Activated CD8-positive, alpha-beta memory T cell treated with anti-CD3 and anti-CD28 coated beads, Interleukin-2, amount 50 U/mL, for 4 hours (primary cell): ENCODE data around the gene IGBP1.
"Not testable (repeated sequence)": the region's sequence is repeated elsewhere in the genome, so short reads cannot be mapped to it uniquely, and the experiment has no call there.

Experiments
- DNase-seq: peaks from one replicate; pipeline ENCODE4 v3.0.0-alpha.2; 2020

IGBP1 gene

GRCh38 chrX:70133303-70134115 is at the start of gene IGBP1:
IGBP1 (plus strand) TSS chrX:70133447; CDS start chrX:70133948, 501 bp downstream.
- DNase-seq = peak; percentile 66

- no peak for DNase-seq
Measured at GRCh38 chrX:70084592-70085240, 48.5 kb upstream of the IGBP1 start.

DNA sequence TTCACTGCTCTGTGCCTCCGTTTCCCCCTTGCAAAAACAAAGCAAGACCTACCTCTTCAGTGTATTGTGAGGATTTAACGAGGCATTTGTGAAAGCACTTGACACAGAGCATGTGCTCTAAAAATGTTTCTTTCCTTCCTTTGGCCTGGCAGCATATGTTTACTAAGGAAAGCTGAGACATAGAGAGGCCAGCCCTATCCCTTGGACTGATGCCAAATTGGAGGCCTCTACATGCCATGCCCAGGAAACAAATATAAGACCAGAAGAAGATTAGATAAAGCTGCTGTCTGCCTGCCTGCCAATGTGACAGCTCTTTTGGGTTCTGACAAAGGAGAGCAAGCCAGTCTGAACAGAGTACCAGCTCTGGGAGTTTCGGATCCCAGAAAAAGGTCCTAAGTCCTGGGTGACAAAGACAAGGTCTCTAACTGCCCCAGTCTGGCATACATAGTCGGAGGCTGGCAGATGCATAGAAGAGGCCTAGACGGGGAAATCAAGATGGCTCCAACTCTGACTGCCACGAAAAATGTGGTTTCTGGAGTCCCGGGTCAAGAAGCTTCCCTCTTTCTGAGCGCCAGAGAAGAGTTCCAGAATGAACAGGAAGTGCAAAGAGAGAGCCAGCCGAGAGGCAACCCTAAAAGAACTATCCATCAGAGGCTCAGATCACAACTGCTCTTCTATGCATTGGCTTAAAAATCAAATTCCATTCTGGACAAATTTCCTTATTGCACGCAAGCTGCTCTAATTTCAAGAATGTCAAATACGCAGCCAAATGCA is 45.2 kb upstream of the IGBP1 start:
- no peak for DNase-seq

DNA sequence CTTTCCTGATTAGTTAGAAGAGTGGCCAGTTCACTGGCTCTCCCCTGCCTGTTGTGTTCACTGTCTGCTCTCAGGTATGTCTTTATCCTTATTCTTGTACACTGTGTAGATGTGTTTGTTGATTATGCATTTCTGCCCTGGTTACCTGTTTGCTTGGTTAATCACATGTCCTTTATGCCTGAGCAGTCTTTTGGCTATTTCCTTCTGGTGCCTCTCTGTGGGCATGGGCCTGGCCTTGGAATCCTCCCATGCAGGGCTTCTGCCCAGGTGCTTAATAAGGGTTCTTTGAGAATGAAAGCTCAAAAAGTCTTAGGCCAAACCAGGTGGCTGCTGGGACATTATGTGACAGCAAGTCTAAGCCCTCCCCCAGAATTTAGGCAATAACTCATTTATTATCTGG is 44.5 kb upstream of the IGBP1 start:
- DNase-seq = no peak

GRCh38 chrX:70089604-70090297 is 43.5 kb upstream of the IGBP1 start:
- no peak for DNase-seq

DNA sequence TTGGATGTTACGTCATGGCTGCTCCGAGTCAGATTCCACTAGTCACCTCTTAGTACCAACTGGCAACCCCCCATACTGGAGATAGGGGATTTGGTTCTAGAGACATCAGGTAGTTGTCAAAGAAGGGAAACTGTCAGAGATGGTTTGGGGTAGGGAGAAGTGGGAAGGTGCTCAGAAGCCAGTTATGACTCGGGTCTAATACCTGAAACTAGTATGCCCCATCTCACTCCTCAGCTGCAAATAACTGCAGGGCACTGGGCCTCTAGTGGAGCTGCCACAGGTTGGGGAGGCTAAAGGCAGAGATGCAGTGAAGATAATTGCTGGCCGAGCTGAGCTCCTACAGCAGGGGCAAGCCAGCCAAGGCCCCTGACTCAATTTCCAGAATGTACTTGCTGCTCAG is 41.0 kb upstream of the IGBP1 start:
- DNase-seq = no peak

DNA sequence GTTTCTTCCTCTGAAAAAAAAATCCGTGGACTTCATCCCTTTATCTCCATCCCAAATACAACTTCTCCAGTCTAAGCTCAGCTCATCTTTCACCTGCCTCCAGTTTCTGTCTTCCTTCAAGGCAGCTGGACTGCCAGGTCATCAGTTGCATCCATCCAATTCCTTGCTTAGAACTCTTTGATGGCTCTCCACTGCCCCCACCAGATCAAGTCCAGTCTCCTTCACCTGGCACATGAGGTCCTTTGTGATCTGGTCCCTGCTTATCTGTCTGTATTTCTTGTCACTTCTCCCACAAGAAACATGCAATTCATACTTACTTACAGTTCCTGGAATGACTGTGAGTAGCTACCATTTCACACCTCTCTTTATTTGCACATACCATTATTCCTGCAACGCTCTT is 37.2 kb upstream of the IGBP1 start:
- DNase-seq = no peak

DNA sequence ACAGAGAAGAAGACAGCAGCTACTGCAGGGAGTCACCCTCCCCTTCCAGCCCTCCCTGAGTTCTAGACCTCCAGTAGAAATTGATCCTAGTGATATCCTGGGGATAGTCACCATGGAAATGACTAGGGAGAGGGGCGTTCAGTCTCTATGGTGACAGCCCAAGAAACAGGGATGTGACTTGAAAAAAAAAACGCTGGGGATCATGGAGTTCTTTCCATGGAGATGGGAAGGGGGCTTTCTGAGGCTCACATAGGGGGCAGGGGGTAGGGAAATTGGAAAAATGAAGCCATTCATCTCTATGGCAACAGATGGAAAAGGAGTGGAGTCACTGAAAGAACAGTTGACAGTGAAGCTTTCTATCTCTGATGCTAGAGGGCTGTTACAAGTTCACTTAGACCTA is 28.0 kb upstream of the IGBP1 start:
- DNase-seq = no peak

GRCh38 chrX:70111436-70112026 is 21.7 kb upstream of the IGBP1 start:
- DNase-seq = not testable (repeated sequence)

DNA sequence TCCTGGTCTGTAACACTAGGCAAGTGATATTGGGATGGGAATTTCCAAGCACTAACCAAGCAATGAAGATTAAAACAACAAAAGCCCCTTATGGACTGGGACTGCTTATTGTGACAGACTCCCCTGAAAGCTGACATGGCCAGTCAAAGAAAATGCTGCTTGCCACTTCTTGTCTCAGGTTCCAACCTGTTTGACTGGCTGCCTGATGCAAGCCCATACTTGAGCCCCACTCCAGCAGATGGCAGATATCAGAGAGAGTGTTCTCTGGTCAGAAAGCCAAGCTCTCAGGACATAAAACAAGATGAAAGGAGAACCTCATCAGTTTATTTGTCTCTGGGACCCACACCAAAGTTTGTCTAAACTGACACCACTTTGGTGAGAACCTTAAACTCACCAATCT is 15.5 kb upstream of the IGBP1 start:
- DNase-seq = no peak

DNA sequence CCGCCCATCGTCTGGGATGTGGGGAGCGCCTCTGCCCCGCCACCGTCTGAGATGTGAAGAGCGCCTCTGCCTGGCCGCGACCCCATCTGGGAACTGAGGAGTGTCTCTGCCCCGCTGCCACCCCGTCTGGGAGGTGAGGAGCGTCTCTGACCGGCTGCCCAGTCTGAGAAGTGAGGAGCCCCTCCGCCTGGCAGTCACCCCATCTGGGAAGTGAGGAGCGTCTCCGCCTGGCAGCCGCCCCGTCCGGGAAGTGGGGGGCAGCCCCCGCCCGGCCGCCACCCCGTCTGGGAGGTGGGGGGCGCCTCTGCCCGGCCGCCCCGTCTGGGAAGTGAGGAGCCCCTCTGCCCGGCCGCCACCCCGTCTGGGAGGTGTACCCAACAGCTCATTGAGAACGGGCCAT is 10.2 kb upstream of the IGBP1 start:
- DNase-seq = not testable (repeated sequence)

GRCh38 chrX:70124678-70125077 is 8.6 kb upstream of the IGBP1 start:
- no peak for DNase-seq

GRCh38 chrX:70128071-70128470 is 5.2 kb upstream of the IGBP1 start:
- DNase-seq = no peak

DNA sequence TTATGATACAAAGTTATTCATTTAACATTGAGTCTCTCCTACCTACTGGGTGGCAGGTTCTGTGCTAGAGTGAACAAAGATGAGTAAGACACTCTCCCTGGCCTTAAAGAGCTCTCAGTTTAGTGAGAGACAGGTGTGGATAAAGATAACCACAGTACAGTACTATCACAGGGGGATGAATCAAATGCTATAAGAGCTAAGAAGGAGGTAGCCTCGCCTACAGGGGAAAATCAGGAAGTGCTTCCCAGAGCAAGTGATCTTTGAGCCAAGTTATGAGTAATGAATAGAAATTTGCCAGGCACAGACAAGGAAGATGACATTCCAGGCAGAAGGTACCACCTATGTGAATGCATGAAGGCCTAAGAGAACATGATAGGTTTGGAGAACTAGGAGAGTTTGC is 3.4 kb upstream of the IGBP1 start:
- DNase-seq = no peak

DNA sequence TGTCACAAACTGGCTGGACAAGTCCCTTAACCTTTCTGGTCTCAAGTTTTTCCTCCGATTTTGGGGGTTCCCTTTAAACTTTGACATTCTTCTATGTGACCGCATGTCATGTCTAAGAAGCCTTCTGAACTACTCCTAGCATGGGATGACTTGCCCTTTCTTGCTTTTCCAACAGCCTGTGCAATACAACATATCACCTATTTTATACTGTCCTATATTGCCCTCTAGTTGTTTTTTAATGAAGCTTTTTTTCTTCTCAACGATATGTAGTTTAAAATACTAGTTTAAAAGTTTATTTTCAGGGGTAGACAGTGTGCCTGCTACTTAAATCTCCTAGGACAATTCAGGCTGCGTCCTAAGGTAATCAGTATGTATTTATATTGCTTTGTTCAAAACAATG is 1.0 kb upstream of the IGBP1 start:
- DNase-seq = no peak

DNA sequence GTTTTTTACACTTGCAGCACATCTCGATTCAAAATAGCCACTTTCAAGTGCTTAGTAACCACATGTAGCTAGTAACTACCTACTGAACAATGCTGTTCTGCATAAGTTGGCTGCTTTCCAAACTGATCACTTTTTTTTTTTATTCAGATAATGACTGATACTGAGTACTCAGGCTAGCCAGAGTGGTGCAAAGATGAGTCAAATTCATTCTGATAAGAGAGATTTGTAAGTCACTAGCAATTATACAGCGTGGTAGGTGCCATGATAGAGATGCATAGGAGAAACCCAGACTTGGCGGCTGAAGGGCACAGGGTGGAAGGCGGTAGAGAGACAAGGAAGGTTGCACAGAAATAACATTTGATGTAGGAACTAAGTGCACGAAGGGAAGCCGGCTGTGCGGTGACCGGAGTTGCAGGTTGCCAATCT is 357 bp upstream of the IGBP1 start:
- no peak for DNase-seq

- no peak for DNase-seq
Measured at GRCh38 chrX:70134116-70134477, 850 bp downstream of the IGBP1 start.

DNA sequence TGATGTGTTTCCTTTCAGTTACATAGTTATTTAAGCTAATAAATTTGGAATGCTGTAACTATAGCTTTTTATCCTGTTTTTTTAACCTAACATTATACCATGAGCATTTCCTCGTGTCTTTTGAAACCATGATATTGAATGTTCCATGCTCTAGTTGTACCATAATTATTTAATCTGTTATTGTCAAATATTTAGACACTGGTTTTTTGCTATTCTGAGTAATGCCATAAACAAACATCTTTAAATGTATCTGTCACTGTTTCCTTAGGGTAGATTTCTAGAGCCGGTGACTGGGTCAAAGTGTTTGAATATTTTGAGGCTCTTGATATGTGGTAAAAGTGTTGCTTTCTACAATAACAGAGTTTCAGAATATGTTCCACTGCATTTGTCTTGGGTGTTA is 5.4 kb downstream of the IGBP1 start:
- DNase-seq = no peak

DNA sequence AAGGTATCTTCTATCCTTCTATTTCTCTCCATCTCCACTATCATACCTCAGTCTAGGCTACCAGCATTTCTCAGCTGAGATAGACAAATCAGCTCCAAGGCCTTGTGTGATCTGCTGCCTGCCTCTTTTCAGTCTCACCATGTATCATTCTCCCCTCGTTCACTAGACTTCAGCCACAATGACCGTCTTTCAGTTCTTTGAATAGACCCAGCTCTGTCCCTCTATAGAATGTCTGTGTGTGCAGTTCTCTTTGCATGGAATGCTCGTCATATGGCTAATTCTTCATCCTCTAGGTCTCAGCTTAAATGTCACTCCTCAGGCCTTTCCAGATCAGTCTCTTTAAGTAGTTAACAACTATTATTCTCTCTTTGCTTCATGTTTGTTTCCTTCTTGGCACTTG is 6.5 kb downstream of the IGBP1 start:
- no peak for DNase-seq

DNA sequence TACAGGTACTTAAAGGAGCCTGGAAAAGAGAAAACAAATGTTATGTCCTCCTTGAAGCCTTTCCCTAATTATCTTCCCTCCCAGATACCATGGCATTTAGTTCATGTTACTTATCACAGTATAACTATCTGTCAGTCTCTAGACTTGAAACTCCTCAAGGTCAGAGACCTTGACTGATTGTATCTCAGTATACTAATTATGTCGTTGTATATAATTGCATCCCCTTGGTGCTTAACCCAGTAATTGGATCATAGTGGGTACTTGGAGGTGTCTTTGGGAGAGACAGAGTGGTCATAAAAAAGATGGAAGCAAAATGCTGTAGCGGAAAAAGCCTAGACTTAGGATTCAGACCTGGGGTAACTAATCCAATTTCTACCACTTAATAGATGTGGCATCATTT is 8.1 kb downstream of the IGBP1 start:
- DNase-seq = no peak

- no peak for DNase-seq
Measured at GRCh38 chrX:70166601-70167590, 33.6 kb downstream of the IGBP1 start.
